Measurements from ENCODE around the gene RNFT1. TPM values are rescaled to one million over a fixed set of nuclear protein-coding genes. Genes with fewer than 3 reads are reported as not detected.
"Not testable (repeated sequence)": the region's sequence is repeated elsewhere in the genome, so short reads cannot be mapped to it uniquely, and the experiment has no call there.

The RNFT1 gene
- total RNA-seq, 2 experiments from 2014 or later, result 19.8 to 19.9 TPM

GRCh38 chr17:59963738-59964481 lies 630 bp downstream of the RNFT1 start:
- H3K9me3 Mint-ChIP-seq, result no peaks in the 10 kb centered on the region
- CTCF ChIA-PET, result interaction anchor here (0.9 to 1.3 kb wide), 3 partner anchors 14 to 73 kb away, joined by 3 read pairs; no protein-coding TSS in a partner anchor
- Histone ChIP-seq H3K27me3 (ENCODE audit: control insufficient read depth in 1 of 2, insufficient read depth in 2 of 2, low read length in 2 of 2) (no peaks in the 10 kb centered on the region), H3K36me3 (ENCODE audit: insufficient read depth, low read length) (peaks cover 4% of the 10 kb centered on the region), H3K4me3 (ENCODE audit: low read length) (peak overlapping the region; percentile 100), H3K27ac (ENCODE audit: low read depth in 1 of 2, low read length in 2 of 2) (peak overlapping the region; percentile 80 to 88), H3K9me3 (ENCODE audit: control insufficient read depth in 1 of 2, insufficient read depth in 1 of 2, low read length in 2 of 2) (no peaks in the 10 kb centered on the region), H3K4me1 (ENCODE audit: insufficient read depth, low read length) (peaks cover 16% of the 10 kb centered on the region)
- peaks cover 22% of the 10 kb centered on the region for H3K36me3 Mint-ChIP-seq (ENCODE audit: low read depth)
- peak; percentile 64 for ATAC-seq (ENCODE audit: poor library complexity)
- no peaks in the 10 kb centered on the region for H3K27me3 Mint-ChIP-seq
- peak overlapping the region; percentile 94 for H3K4me3 Mint-ChIP-seq
- intact Hi-C loops (cut with DNase I, micrococcal nuclease), result loop anchor here (5.0 to 10.0 kb wide), 4 partner anchors 49 to 859 kb away; partner anchors contain the start of genes RPS6KB1 (in 1 of the 2), TRIM37 (in 1 of the 2) and TUBD1 (in 1 of the 2)
- POLR2A ChIA-PET, result interaction anchor here (0.7 to 3.1 kb wide), 15 partner anchors 13 to 857 kb away, joined by 3 to 35 read pairs (median 4); partner anchors contain the start of genes BCAS3, CLTC, DHX40 and PTRH2
- no peak for TF ChIP-seq CTCF (IDR thresholded peaks at IDR 0.05)
- peak; percentile 22 to 74 (median 38) for DNase-seq
- H3K4me1 Mint-ChIP-seq (ENCODE audit: low read depth), result peaks cover 30% of the 10 kb centered on the region
- peak overlapping the region; percentile 89 for H3K27ac Mint-ChIP-seq

- no peaks in the 10 kb centered on the region for H3K27me3 ChIP-seq (ENCODE audit: control insufficient read depth in 1 of 2, insufficient read depth in 2 of 2, low read length in 2 of 2)
- ATAC-seq (ENCODE audit: poor library complexity), result no peak
- no peaks in the 10 kb centered on the region for H3K9me3 ChIP-seq (ENCODE audit: control insufficient read depth in 1 of 2, insufficient read depth in 1 of 2, low read length in 2 of 2)
- POLR2A ChIA-PET, result interaction anchor here (3.1 kb wide), 1 partner anchor 70 kb away, joined by 35 read pairs; the partner anchor contains the start of genes RPS6KB1 and TUBD1
- H3K27me3 Mint-ChIP-seq, result no peaks in the 10 kb centered on the region
- CTCF ChIA-PET, result interaction anchor here (1.3 kb wide), 1 partner anchor 48 kb away, joined by 3 read pairs; no protein-coding TSS in a partner anchor
- H3K27ac Mint-ChIP-seq, result peak overlapping the region; percentile 89
- H3K4me3 ChIP-seq (ENCODE audit: low read length), result no peak overlapping the region
- H3K27ac ChIP-seq (ENCODE audit: low read depth in 1 of 2, low read length in 2 of 2), result no peak overlapping the region
- H3K4me1 ChIP-seq (ENCODE audit: insufficient read depth, low read length), result peaks cover 16% of the 10 kb centered on the region
- H3K36me3 Mint-ChIP-seq (ENCODE audit: low read depth), result peaks cover 33% of the 10 kb centered on the region
- peaks cover 34% of the 10 kb centered on the region for H3K4me1 Mint-ChIP-seq (ENCODE audit: low read depth)
- peaks cover 8% of the 10 kb centered on the region for H3K36me3 ChIP-seq (ENCODE audit: insufficient read depth, low read length)
- DNase-seq, result no peak
- peak overlapping the region; percentile 94 for H3K4me3 Mint-ChIP-seq
- intact Hi-C loops (cut with DNase I, micrococcal nuclease), result loop anchor here (5.0 to 10.0 kb wide), 4 partner anchors 48 to 858 kb away; partner anchors contain the start of genes RPS6KB1 (in 1 of the 2), TRIM37 (in 1 of the 2) and TUBD1 (in 1 of the 2)
- no peaks in the 10 kb centered on the region for H3K9me3 Mint-ChIP-seq
- no peak for TF ChIP-seq CTCF (IDR thresholded peaks at IDR 0.05)
Observed at GRCh38 chr17:59962739-59963318, 1.7 kb downstream of the RNFT1 start.

- H3K27ac ChIP-seq (ENCODE audit: low read depth in 1 of 2, low read length in 2 of 2); H3K27me3 ChIP-seq (ENCODE audit: control insufficient read depth in 1 of 2, insufficient read depth in 2 of 2, low read length in 2 of 2); CTCF ChIA-PET; POLR2A ChIA-PET; H3K27me3 Mint-ChIP-seq; ATAC-seq (ENCODE audit: poor library complexity); H3K4me3 ChIP-seq (ENCODE audit: low read length); H3K9me3 Mint-ChIP-seq; DNase-seq; H3K9me3 ChIP-seq (ENCODE audit: control insufficient read depth in 1 of 2, insufficient read depth in 1 of 2, low read length in 2 of 2); H3K4me1 ChIP-seq (ENCODE audit: insufficient read depth, low read length); H3K4me3 Mint-ChIP-seq; intact Hi-C loops (cut with DNase I, micrococcal nuclease): not testable (repeated sequence)
- H3K27ac Mint-ChIP-seq, result peak overlapping the region; percentile 39
- H3K36me3 Mint-ChIP-seq (ENCODE audit: low read depth), result peaks cover 60% of the 10 kb centered on the region
- peaks cover 29% of the 10 kb centered on the region for H3K4me1 Mint-ChIP-seq (ENCODE audit: low read depth)
- H3K36me3 ChIP-seq (ENCODE audit: insufficient read depth, low read length), result peaks cover 33% of the 10 kb centered on the region
Observed at GRCh38 chr17:59959574-59959973, 5.0 kb downstream of the RNFT1 start.
